Esophagus muscularis mucosa (tissue), 3 donors: ENCODE measurements around the gene PHLPP1.

Experiments
- POLR2A ChIP-seq: fragments of 450-650 bp; IDR thresholded peaks from one replicate; pipeline ENCODE4 v1.6.1; 2017; ENCODE audit warnings: antibody characterized with exemption, moderate library complexity, mild to moderate bottlenecking, low read depth
- TF ChIP-seq, protein P1 (sequence below), 3 experiments: fragments of 200-600 bp in 2 of 3; fragments of 450-650 bp in 1 of 3; sonication (generic) in 2 of 3; IDR thresholded peaks; one replicate each; pipeline ENCODE4 v1.5.1; 2017 to 2019; ENCODE audit warnings: antibody characterized with exemption in 3 of 3, mild to moderate bottlenecking in 2 of 3, moderate library complexity in 1 of 3

DNA sequence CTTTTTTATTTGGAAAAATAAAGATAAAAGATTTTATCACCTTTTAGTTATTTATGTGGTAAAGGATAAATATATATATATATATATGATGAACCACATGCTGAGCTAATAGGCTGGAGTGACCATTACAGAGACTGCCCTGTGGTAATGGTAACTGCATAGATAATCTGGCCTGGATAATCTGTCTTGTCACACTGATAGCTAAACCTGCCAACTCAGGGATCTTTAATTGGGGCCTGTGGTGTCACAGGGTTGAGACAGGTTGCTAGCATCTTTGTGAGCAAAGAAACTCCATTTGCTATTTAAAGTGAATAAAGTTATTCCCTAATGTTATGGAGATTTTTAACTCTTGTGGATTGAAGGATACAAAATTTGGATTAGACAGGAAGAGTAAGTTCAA is 203.0 kb downstream of the PHLPP1 start:
- TF ChIP-seq, protein P1, sequence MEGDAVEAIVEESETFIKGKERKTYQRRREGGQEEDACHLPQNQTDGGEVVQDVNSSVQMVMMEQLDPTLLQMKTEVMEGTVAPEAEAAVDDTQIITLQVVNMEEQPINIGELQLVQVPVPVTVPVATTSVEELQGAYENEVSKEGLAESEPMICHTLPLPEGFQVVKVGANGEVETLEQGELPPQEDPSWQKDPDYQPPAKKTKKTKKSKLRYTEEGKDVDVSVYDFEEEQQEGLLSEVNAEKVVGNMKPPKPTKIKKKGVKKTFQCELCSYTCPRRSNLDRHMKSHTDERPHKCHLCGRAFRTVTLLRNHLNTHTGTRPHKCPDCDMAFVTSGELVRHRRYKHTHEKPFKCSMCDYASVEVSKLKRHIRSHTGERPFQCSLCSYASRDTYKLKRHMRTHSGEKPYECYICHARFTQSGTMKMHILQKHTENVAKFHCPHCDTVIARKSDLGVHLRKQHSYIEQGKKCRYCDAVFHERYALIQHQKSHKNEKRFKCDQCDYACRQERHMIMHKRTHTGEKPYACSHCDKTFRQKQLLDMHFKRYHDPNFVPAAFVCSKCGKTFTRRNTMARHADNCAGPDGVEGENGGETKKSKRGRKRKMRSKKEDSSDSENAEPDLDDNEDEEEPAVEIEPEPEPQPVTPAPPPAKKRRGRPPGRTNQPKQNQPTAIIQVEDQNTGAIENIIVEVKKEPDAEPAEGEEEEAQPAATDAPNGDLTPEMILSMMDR (IDR thresholded peaks at IDR 0.05): no peak
- no peak for TF ChIP-seq POLR2A
